BLaER1 treated with 17β-estradiol and CSF1 and Interleukin-3, amounts not matched to agents 10 nM and 100 nM (cell line): ENCODE measurements around the gene ATXN3L.

Experiments
- H3K27ac ChIP-seq, 11 experiments: shearing (Covaris generic); formaldehyde crosslinking; 2 replicates each; pipeline ENCODE4 v1.8.1; 2022
- H3K27me3 ChIP-seq, 11 experiments: shearing (Covaris generic); formaldehyde crosslinking; 2 replicates each; pipeline ENCODE4 v1.8.1; 2022
- H3K36me3 ChIP-seq, 11 experiments: shearing (Covaris generic); formaldehyde crosslinking; 2 replicates each; pipeline ENCODE4 v1.8.1; 2022
- H3K4me1 ChIP-seq, 10 experiments: shearing (Covaris generic); formaldehyde crosslinking; 2 replicates each; pipeline ENCODE4 v1.8.1; 2022
- H3K4me2 ChIP-seq, 11 experiments: shearing (Covaris generic); formaldehyde crosslinking; 2 replicates each; pipeline ENCODE4 v1.8.1; 2022
- H3K4me3 ChIP-seq, 10 experiments: shearing (Covaris generic); formaldehyde crosslinking; 2 replicates each; pipeline ENCODE4 v1.8.1; 2022
- H3K9ac ChIP-seq, 11 experiments: shearing (Covaris generic); formaldehyde crosslinking; 2 replicates each; pipeline ENCODE4 v1.8.1; 2022
- H3K9me3 ChIP-seq, 11 experiments: shearing (Covaris generic); formaldehyde crosslinking; replicated peaks in 1 of 11; 2 replicates each; pipeline ENCODE4 v1.8.1; 2022
- H4K20me1 ChIP-seq, 11 experiments: shearing (Covaris generic); formaldehyde crosslinking; 2 replicates each; pipeline ENCODE4 v1.8.1; 2022
- Cebpa-rat ChIP-seq, 11 experiments: shearing (Covaris generic); IDR thresholded peaks; 2 replicates each; pipeline ENCODE4 v1.8.1; 2022

ATXN3L gene

GRCh38 chrX:13319953-13320352 is at the start of gene ATXN3L:
TSS of gene ATXN3L (minus strand) at chrX:13320053. CDS start at chrX:13319934, 119 bp downstream.
- peaks cover 0 to 7% (median 4%) of the 10 kb centered on the region in 11 experiments; a peak in 4 of 22 replicates for H3K9me3 ChIP-seq
- H3K27ac ChIP-seq = no peak within 1 kb of the TSS
- no peak within 1 kb of the TSS for H3K4me2 ChIP-seq
- no peaks in the 10 kb centered on the region for H4K20me1 ChIP-seq
- H3K4me1 ChIP-seq = no peaks in the 10 kb centered on the region
- TF ChIP-seq Cebpa-rat (IDR thresholded peaks at IDR 0.05) = no peak
- H3K36me3 ChIP-seq = no peaks in the 10 kb centered on the region
- H3K4me3 ChIP-seq = no peak within 1 kb of the TSS
- peaks cover 0 to 25% (median 5%) of the 10 kb centered on the region in 11 experiments; a peak in 8 of 22 replicates for H3K27me3 ChIP-seq
- H3K9ac ChIP-seq = no peak within 1 kb of the TSS

GRCh38 chrX:13369256-13370030 is 49.6 kb upstream of the ATXN3L start:
- Histone ChIP-seq H3K27ac (no peak overlapping the region), H3K36me3 (no peaks in the 10 kb centered on the region), H3K27me3 (peaks cover 46 to 98% (median 93%) of the 10 kb centered on the region in 11 experiments), H3K4me3 (no peak overlapping the region), H3K9me3 (no peaks in the 10 kb centered on the region), H4K20me1 (no peaks in the 10 kb centered on the region), H3K9ac (no peak overlapping the region), H3K4me2 (no peak overlapping the region), H3K4me1 (peaks cover 0 to 23% (median 0%) of the 10 kb centered on the region in 10 experiments; a peak in 4 of 20 replicates)
- no peak for TF ChIP-seq Cebpa-rat (IDR thresholded peaks at IDR 0.05)

DNA sequence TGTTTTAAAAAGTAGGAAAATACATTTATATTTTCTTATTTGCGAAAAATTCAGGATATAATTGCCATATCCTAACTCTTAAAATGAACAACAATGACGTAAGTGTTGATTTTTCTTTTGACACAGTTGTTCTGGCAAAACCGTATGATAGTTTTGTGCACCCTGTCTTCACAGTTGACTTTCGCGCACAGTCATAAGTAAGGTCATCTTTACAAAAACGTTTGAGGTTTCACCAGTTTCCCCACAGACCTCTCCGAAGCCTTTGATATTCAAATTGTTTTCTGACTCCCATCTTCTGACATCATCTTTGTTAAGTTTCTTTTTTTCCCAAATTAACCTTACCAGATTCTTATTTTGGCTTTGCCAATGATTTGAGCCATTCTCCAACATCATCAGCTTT is 48.1 kb upstream of the ATXN3L start:
- TF ChIP-seq Cebpa-rat (IDR thresholded peaks at IDR 0.05) = no peak
- H3K36me3 ChIP-seq = no peaks in the 10 kb centered on the region
- no peak overlapping the region for H3K27ac ChIP-seq
- H3K9me3 ChIP-seq = no peaks in the 10 kb centered on the region
- H3K4me2 ChIP-seq = no peak overlapping the region
- no peak overlapping the region for H3K9ac ChIP-seq
- no peaks in the 10 kb centered on the region for H4K20me1 ChIP-seq
- H3K27me3 ChIP-seq = peaks cover 45 to 94% (median 85%) of the 10 kb centered on the region in 11 experiments
- peaks cover 0 to 8% (median 0%) of the 10 kb centered on the region in 10 experiments; a peak in 1 of 20 replicates for H3K4me1 ChIP-seq
- H3K4me3 ChIP-seq = no peak overlapping the region

- Histone ChIP-seq H3K4me1 (no peaks in the 10 kb centered on the region), H3K27ac (no peak overlapping the region), H4K20me1 (no peaks in the 10 kb centered on the region), H3K36me3 (no peaks in the 10 kb centered on the region), H3K4me2 (no peak overlapping the region), H3K27me3 (peaks cover 40 to 82% (median 73%) of the 10 kb centered on the region in 11 experiments), H3K9ac (no peak overlapping the region), H3K4me3 (no peak overlapping the region), H3K9me3 (peaks cover 0 to 10% (median 0%) of the 10 kb centered on the region in 11 experiments; a peak in 4 of 22 replicates)
- TF ChIP-seq Cebpa-rat (IDR thresholded peaks at IDR 0.05) = no peak
These were observed 46.8 kb upstream of the ATXN3L start for GRCh38 chrX:13366698-13367097.

- Histone ChIP-seq H3K4me2 (no peak overlapping the region), H4K20me1 (no peaks in the 10 kb centered on the region), H3K9me3 (peaks cover 0 to 10% (median 0%) of the 10 kb centered on the region in 11 experiments; a peak in 4 of 22 replicates), H3K4me3 (no peak overlapping the region), H3K36me3 (no peaks in the 10 kb centered on the region), H3K27me3 (peaks cover 32 to 72% (median 59%) of the 10 kb centered on the region in 11 experiments), H3K4me1 (no peaks in the 10 kb centered on the region), H3K27ac (no peak overlapping the region), H3K9ac (no peak overlapping the region)
- TF ChIP-seq Cebpa-rat (IDR thresholded peaks at IDR 0.05) = no peak
These were observed 45.3 kb upstream of the ATXN3L start for GRCh38 chrX:13365161-13365560.

DNA sequence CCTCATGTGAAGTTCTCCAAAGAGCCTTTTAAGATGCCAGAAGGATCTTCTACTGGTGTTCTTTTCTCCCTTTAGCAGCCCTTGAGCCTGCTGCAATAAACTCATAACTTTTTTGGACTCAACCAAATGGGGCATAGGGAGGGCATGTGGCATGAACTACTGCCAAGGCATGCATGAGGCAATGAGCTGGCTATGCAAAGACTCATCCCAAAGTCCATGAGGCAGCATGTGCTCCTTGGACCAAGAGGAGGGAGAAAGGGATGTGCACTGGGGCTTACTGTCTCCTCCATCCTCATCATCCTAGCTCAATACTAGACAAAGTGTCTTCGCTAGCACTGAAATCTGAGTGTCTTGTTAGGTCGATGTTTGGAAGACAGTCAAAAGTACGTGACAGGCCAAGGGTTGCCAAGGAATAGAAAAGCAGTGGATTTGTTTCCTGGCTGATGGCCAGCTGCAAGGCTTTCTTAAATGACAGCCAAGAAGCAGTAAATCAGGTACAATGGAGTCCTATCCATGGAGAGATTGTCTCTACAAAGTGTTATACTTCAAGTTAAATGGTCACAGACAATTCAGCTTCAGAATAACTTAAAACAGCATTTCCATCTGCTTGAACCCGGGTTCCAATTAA is 44.5 kb upstream of the ATXN3L start:
- Histone ChIP-seq H3K9me3 (peaks cover 0 to 10% (median 0%) of the 10 kb centered on the region in 11 experiments; a peak in 4 of 22 replicates), H3K4me2 (no peak overlapping the region), H3K9ac (no peak overlapping the region), H4K20me1 (no peaks in the 10 kb centered on the region), H3K4me3 (no peak overlapping the region), H3K27ac (no peak overlapping the region), H3K27me3 (peaks cover 28 to 70% (median 56%) of the 10 kb centered on the region in 11 experiments), H3K36me3 (no peaks in the 10 kb centered on the region), H3K4me1 (no peaks in the 10 kb centered on the region)
- TF ChIP-seq Cebpa-rat (IDR thresholded peaks at IDR 0.05) = no peak

DNA sequence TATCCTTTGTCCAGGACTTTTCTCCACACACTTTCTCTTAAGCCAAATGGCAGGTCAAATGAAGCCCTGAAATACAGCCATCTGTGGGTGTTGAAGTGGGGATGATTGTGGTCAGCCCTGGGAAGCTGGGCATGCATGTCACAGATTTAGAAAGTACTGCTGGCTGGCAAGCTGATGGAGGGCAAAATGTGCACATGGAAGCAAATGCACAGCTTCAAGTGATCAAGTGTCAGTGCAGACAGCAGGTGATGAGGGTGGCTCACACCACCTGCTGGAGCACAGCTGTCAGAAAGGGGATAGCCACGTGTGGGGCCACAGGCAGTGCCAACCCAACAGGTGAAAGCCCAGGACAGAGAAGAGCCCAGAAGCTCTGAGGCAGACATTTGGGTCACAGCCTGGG is 40.3 kb upstream of the ATXN3L start:
- Histone ChIP-seq H3K27ac (no peak overlapping the region), H4K20me1 (no peaks in the 10 kb centered on the region), H3K4me2 (no peak overlapping the region), H3K4me1 (peaks cover 0 to 6% (median 0%) of the 10 kb centered on the region in 10 experiments; a peak in 2 of 20 replicates), H3K4me3 (no peak overlapping the region), H3K27me3 (peaks cover 18 to 47% (median 38%) of the 10 kb centered on the region in 11 experiments; a peak in 19 of 22 replicates), H3K9me3 (peaks cover 0 to 10% (median 0%) of the 10 kb centered on the region in 11 experiments; a peak in 4 of 22 replicates), H3K36me3 (no peaks in the 10 kb centered on the region), H3K9ac (no peak overlapping the region)
- no peak for TF ChIP-seq Cebpa-rat (IDR thresholded peaks at IDR 0.05)

DNA sequence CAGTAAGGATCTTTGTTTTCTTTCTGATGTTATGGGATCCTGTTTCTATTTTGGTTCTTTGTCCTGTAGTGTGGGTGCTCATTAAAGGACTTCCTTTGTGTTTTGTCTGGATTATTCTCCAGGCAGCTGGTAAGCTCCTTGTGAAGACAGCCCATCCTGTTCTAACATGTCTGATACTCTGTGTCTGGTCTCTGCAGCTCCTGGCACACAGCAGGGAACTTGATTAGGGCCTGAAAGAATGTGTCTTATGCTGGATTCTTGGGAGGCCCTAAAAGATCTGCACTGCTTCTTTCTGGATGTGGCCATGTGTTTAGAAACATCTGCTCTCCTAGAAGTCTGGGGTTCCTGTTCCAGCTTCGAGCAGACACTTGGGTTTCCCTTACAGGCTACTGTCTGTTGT is 38.1 kb upstream of the ATXN3L start:
- Histone ChIP-seq H3K4me1 (peaks cover 0 to 6% (median 0%) of the 10 kb centered on the region in 10 experiments; a peak in 2 of 20 replicates), H3K27ac (0 out of 22 replicates have a peak overlapping the region, but pooled peaks of 1 of the 11 experiments have one; percentile 10), H3K9ac (peak overlapping the region in 1 of 11 experiments; percentile 26; a peak in 1 of 22 replicates), H3K27me3 (peaks cover 22 to 61% (median 47%) of the 10 kb centered on the region in 11 experiments; a peak in 20 of 22 replicates), H3K9me3 (peaks cover 0 to 10% (median 0%) of the 10 kb centered on the region in 11 experiments; a peak in 4 of 22 replicates), H3K36me3 (no peaks in the 10 kb centered on the region), H3K4me3 (no peak overlapping the region), H4K20me1 (no peaks in the 10 kb centered on the region), H3K4me2 (peak overlapping the region in 1 of 11 experiments; percentile 22; a peak in 1 of 22 replicates)
- TF ChIP-seq Cebpa-rat (IDR thresholded peaks at IDR 0.05) = no peak

GRCh38 chrX:13346646-13347045 is 26.8 kb upstream of the ATXN3L start:
- no peak overlapping the region for H3K4me3 ChIP-seq
- H3K27me3 ChIP-seq = peaks cover 0 to 28% (median 7%) of the 10 kb centered on the region in 11 experiments; a peak in 11 of 22 replicates
- H3K9ac ChIP-seq = no peak overlapping the region
- H3K4me2 ChIP-seq = peak overlapping the region in 4 of 11 experiments; percentile 41 to 69 (median 59); a peak in 6 of 22 replicates
- no peaks in the 10 kb centered on the region for H4K20me1 ChIP-seq
- H3K27ac ChIP-seq = peak overlapping the region in 7 of 11 experiments; percentile 4 to 80 (median 68); a peak in 13 of 22 replicates
- no peaks in the 10 kb centered on the region for H3K36me3 ChIP-seq
- no peak for TF ChIP-seq Cebpa-rat (IDR thresholded peaks at IDR 0.05)
- peaks cover 4 to 20% (median 14%) of the 10 kb centered on the region in 11 experiments; a peak in 8 of 22 replicates for H3K9me3 ChIP-seq
- peaks cover 11 to 26% (median 22%) of the 10 kb centered on the region in 10 experiments for H3K4me1 ChIP-seq
